ENCODE measurements around the gene AASDHPPT.
"Not testable (repeated sequence)": the region's sequence is repeated elsewhere in the genome, so short reads cannot be mapped to it uniquely, and the experiment has no call there.

AASDHPPT gene, protein sequence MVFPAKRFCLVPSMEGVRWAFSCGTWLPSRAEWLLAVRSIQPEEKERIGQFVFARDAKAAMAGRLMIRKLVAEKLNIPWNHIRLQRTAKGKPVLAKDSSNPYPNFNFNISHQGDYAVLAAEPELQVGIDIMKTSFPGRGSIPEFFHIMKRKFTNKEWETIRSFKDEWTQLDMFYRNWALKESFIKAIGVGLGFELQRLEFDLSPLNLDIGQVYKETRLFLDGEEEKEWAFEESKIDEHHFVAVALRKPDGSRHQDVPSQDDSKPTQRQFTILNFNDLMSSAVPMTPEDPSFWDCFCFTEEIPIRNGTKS

DNA sequence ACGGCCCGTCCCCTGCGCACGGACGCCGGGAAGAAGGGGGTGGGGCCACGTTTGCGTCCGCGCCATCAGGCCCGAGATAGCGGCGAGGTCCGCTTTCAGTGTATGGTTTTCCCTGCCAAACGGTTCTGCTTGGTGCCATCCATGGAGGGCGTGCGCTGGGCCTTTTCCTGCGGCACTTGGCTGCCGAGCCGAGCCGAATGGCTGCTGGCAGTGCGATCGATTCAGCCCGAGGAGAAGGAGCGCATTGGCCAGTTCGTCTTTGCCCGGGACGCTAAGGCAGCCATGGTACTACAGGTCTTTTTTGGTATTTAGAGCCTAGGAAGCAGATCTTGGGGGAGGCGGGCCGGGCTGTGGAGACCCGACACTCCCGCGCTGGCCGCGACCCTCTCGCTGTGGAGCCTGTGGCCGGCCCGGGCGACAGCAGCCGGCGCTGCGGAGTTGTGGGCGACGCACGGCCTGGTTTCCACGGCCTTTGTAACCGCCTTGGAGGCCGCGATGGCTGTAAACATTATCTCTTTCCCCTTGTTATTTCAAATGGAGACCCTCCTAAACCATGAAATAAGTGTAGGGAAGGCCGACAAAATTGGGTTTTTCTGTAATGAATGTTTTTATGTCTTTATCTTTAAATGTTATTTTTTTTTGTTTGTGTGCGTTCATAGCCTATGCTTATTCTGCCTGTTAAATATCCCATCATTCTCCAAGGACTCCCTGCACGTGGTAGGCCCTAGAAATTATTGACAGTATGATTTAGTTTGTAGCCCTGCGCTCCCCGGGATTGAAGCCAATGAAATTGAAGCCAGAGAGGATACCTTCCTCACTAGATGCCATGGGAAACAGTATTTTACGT lies at the start of gene AASDHPPT:
Gene AASDHPPT (plus strand): TSS at position 54 of the 847 bp plus-strand sequence. CDS start 49 bp downstream, at position 103.
- peak; percentile 53 for DNase-seq

- no peak for DNase-seq
Measured at GRCh38 chr11:106030609-106031008, 46.9 kb upstream of the AASDHPPT start.

- DNase-seq: no peak
Measured at GRCh38 chr11:106031202-106031810, 46.2 kb upstream of the AASDHPPT start.

- no peak for DNase-seq
Measured at GRCh38 chr11:106031936-106032335, 45.5 kb upstream of the AASDHPPT start.

DNA sequence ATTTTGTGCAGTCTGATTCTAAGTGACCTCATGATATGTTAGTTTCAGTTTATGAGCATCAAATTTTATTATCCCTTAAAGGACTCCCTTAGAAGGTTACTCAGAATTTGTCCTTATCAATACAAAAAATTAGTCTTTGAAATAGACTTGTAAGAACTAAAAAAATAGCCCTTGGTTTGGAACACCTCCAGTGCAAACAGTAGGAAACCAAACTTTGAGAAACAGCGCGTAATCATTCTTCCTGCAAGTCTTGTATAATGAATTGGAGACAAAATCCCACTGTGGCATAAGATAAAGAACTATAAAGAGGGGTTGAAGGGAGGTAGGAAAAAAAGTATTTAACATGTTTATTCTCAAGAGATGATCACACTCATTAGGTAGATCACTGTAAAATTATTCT lies 44.6 kb upstream of the AASDHPPT start:
- DNase-seq: no peak

DNA sequence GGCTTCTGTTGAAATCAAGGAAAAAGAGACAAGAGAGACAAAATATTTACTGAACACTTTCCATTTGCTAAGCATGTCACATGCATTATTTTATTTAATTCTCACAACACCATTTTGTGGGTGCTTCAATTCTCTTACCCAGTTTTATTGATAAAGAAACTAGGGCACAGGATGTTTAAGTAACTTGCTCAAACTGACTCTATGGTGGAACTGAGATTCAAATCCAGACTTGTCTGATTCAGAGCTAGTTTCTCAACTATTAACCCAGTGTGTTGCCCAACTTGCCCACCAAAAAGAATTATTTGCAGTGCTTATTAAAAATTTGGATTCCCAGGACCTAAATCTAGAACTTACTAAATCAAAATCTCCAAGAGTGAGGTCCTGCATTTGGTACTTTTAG lies 33.9 kb upstream of the AASDHPPT start:
- DNase-seq: no peak

GRCh38 chr11:106047631-106048030 lies 29.8 kb upstream of the AASDHPPT start:
- no peak for DNase-seq

DNA sequence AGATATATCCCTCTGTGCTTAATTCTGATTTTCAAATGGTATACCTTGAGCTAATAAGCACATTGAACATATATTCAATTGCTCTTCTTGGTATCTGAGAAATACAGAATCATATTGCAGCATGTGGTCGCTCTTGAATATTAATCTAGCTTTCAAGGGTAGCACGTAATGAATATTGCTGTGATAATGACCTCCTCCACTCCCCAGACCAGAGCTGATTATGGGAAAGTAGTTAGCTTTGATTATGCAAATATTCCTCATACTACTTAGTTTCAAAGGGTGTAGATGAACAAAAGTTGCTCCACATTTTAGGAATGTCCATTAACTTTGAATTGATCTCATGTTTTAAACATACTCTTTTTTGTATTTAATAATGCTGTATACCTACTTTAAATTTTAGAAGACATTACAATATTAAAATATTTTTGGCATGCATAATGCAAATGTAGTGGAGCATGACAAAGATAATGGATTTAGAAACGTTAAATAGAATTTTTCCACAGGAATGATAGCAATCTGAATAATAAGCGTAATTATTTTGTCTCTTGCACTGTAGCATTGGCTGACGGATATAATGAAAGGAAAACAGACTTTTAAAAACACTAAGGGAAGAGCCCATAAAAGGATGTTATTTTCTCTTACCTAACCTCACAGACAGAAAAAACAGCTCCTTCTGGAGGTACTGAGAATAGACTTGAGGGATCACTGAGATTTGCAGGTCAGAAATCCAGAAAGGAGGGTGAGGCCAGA lies 27.6 kb upstream of the AASDHPPT start:
- DNase-seq: no peak

GRCh38 chr11:106051103-106051502 lies 26.4 kb upstream of the AASDHPPT start:
- DNase-seq: no peak

DNA sequence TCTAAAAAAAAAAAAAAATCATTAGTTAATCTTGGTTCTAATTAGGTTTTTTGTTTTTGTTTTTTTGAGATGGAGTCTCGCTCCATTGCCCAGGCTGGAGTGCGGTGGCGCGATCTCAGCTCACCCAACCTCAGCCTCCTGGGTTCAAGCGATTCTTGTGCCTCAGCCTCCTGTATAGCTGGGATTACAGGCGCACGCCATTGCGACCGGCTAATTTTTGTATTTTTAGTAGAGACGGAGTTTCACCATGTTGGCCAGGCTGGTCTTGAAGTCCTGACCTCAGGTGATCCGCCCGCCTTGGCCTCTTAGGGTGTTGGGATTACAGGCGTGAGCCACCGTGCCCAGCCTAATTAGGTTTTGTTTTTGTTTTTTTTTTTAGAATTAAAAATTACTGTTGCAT lies 19.1 kb upstream of the AASDHPPT start:
- not testable (repeated sequence) for DNase-seq

GRCh38 chr11:106059617-106060016 lies 17.8 kb upstream of the AASDHPPT start:
- no peak for DNase-seq

GRCh38 chr11:106061249-106061784 lies 16.1 kb upstream of the AASDHPPT start:
- no peak for DNase-seq

GRCh38 chr11:106061954-106062949 lies 15.2 kb upstream of the AASDHPPT start:
- no peak for DNase-seq

GRCh38 chr11:106063009-106063408 lies 14.5 kb upstream of the AASDHPPT start:
- no peak for DNase-seq

DNA sequence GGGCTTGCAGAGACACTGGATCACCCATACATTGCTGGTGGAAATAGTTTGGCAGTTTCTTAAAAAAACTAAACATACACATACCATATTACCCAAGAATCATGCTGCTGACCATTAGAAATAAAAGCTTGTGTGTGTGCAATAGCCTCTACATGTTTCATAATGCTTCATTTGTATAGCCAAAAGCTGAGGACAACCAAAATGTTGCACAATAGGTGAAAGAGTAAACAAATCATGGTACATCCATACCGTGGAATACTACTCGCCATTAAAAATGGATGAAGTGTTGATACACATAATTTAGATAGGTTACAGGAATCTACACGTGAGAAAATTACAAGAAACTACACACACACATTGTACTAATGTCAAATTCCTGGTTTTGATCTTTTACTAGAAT lies 6.9 kb upstream of the AASDHPPT start:
- DNase-seq: no peak

DNA sequence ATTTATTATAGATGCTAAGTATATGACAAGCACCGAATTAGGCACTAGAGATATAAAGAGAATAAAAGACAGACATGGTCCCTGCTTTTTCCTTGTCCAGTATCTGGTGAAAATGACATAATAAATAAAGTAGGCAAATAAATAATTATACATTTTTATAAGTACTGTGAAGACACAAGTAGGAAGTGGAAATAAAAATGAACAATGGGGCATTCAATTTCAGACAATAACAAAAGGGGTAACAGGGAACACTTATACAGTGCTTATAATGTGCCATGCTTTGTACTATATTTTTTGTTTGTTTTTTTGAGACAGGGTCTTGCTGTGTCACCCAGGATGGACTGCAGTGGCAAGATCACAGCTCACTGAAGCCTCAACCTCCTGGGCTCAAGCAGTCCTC lies 4.7 kb upstream of the AASDHPPT start:
- DNase-seq: no peak

DNA sequence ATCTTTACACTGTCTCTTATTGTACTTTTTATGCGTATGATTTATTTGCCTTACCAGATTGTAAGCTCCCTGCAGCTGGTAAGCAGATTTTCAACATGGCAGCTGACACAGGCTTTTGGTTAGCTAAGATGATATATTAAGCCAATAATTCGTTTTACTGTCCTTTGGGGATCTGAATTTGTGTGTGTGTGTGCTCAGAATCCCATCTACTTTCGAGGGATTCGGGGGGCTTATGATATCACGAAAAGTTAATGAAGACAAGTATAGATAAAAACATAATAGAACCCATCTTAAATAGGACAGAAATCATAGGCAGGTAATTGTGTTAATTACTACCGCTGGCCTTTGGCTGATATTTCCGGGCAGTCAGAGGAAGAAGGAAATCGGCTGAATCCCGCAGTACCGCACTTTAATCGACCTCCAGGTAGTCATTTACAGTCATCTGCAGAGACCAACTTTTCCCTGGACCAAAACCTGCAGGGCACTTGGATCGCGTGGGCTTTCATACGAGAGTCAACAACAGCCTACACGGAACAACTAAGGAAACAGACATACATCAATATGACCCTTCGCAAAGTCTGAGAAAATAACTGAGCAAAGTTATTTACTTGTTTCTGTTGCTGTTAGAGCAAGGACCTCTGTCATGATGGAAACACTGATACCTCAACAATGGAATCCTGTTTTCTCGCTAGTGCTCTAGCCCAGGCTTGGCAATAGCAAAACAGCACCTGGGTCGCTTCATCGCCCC lies 1.1 kb upstream of the AASDHPPT start:
- DNase-seq: no peak

GRCh38 chr11:106076919-106077608 lies 398 bp upstream of the AASDHPPT start, which contains the start of gene KBTBD3:
TSS of gene KBTBD3 (minus strand) at chr11:106077347. CDS start at chr11:106059097, 18,250 bp downstream.
- peak; percentile 93 for DNase-seq

DNA sequence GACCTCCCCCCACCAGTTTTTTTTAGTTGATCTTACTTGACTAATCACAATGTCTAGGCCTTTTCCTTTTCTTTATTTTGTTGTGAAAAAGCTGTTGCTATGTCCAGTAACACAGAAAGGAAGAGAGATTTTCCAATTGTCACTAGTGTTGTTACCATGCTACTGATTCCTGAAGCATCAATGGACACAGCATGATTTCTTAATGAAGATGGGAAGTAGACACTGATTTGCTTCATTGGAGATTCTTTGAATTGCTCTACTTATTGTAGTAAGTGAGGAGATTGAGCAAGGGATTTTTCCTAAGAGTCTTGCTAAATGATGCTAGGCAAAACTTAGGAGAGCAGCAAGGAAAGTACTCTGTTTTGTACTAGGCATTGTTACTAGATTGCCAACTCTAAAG lies 4.6 kb downstream of the AASDHPPT start:
- no peak for DNase-seq

DNA sequence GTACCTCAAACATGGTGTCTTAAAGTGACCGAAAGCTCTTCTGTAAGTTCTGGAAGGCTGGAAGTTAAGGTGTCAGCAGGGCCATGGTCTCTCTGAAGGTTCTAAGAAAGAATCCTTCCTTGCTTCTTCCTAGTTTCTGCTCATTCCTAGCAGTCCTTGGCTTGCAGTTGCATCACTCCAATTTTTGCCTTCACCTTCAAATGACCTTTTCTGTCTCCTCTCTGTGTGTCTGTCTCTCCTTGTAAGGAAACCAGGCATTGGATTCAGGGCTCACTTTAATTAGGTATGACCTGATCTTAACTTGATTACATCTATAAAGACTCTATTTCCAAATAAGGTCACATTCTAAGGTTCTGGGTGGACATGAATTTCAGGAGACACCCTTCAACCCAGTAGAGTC lies 8.7 kb downstream of the AASDHPPT start:
- DNase-seq: no peak
